IMR-90 (cell line): ENCODE data around the gene ABHD3.

ENCODE experiments used
- BHLHE40 ChIP-seq: fragments of 150-350 bp; IDR thresholded peaks from 2 replicates; pipeline ENCODE4 v1.6.1; 2016; ENCODE audit warnings: mild to moderate bottlenecking, low read depth, low read length
- CHD1 ChIP-seq: IDR thresholded peaks from 2 replicates; pipeline ENCODE4 v1.6.1; 2012; ENCODE audit warnings: low read depth, low read length, improper control_type of control experiment
- MAFK ChIP-seq: IDR thresholded peaks from 2 replicates; pipeline ENCODE4 v1.6.1; 2012; ENCODE audit warnings: low read depth, low read length, improper control_type of control experiment
- MAZ ChIP-seq: IDR thresholded peaks from 2 replicates; pipeline ENCODE4 v1.6.1; 2012; ENCODE audit warnings: low read depth, mild to moderate bottlenecking, low read length, improper control_type of control experiment, moderate library complexity, borderline replicate concordance
- MXI1 ChIP-seq: IDR thresholded peaks from 2 replicates; pipeline ENCODE4 v1.6.1; 2012; ENCODE audit warnings: low read depth, mild to moderate bottlenecking, low read length, moderate library complexity, borderline replicate concordance
- POLR2A ChIP-seq: IDR thresholded peaks from 2 replicates; pipeline ENCODE4 v1.6.1; 2012; ENCODE audit warnings: mild to moderate bottlenecking, low read depth, low read length
- RAD21 ChIP-seq: IDR thresholded peaks from 2 replicates; pipeline ENCODE4 v1.6.1; 2012; ENCODE audit warnings: low read length, improper control_type of control experiment
- RFX5 ChIP-seq: IDR thresholded peaks from 2 replicates; pipeline ENCODE4 v1.8.0; 2012; ENCODE audit warnings: low read depth, mild to moderate bottlenecking, low read length, moderate library complexity
- SMC3 ChIP-seq: fragments of 150-350 bp; IDR thresholded peaks from 2 replicates; pipeline ENCODE4 v1.6.1; 2016; ENCODE audit warnings: low read depth, mild to moderate bottlenecking, antibody characterized with exemption, low read length, moderate library complexity
- TF ChIP-seq, protein P1 (sequence below): conservative IDR thresholded peaks from 2 replicates; pipeline ENCODE4 v1.5.1; 2012; ENCODE audit warnings: mild to moderate bottlenecking, low read depth, low read length, improper control_type of control experiment

DNA sequence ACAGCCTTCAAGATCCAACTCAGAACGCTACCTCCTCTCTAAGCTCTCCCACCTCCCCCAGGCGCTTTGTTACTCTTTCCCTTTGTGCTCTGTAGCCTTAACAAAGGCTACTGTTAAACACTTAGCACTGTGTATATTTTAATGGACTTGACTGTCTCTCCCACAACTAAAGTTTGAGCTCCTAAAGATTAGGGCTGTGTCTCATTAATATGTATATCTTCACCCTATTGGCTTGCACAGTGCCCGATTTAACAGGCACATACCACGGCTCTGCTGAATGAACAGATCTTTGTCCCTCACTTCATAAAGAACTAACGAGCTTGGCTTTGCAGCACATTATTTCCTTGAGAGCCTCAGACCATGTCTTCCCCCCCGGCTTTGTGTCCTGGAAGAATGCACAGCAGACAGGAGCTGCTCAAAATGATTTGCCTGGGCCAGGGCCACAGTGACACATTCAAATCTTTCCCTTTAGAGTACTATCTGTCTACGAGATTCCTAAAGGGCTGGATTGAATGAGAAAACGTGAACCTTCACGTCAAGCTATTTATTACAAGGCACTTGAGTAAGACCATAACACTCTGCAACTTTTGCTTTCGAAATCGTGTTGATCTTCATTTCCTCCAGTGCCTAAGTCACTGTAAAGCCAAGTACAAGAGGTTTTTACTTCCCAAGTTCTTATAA, 22.1 kb downstream of the ABHD3 start:
- no peak for TF ChIP-seq MAFK
- TF ChIP-seq RFX5, result no peak
- TF ChIP-seq, protein P1, sequence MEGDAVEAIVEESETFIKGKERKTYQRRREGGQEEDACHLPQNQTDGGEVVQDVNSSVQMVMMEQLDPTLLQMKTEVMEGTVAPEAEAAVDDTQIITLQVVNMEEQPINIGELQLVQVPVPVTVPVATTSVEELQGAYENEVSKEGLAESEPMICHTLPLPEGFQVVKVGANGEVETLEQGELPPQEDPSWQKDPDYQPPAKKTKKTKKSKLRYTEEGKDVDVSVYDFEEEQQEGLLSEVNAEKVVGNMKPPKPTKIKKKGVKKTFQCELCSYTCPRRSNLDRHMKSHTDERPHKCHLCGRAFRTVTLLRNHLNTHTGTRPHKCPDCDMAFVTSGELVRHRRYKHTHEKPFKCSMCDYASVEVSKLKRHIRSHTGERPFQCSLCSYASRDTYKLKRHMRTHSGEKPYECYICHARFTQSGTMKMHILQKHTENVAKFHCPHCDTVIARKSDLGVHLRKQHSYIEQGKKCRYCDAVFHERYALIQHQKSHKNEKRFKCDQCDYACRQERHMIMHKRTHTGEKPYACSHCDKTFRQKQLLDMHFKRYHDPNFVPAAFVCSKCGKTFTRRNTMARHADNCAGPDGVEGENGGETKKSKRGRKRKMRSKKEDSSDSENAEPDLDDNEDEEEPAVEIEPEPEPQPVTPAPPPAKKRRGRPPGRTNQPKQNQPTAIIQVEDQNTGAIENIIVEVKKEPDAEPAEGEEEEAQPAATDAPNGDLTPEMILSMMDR, result no peak
- TF ChIP-seq SMC3, result no peak
- no peak for TF ChIP-seq POLR2A
- no peak for TF ChIP-seq RAD21
- no peak for TF ChIP-seq MXI1
- no peak for TF ChIP-seq MAZ
- no peak for TF ChIP-seq CHD1
- no peak for TF ChIP-seq BHLHE40
